Lung (tissue), 12 donors: Measurements from ENCODE around the gene HAUS2. TPM values are rescaled to one million over a fixed set of nuclear protein-coding genes. Genes with fewer than 3 reads are reported as not detected.

Experiments
- ATAC-seq: fragments of 200-7000 bp; cut with Tn5 transposase; one replicate; pipeline ENCODE4 v1.9.1; 2020; ENCODE audit warnings: moderate number of reproducible peaks; ENCODE audit not compliant: insufficient read depth, low FRiP score
- DNase-seq, 3 donors: peaks; one replicate each; pipeline ENCODE4 v3.0.0-alpha.2; 2013 to 2017
- H3K27ac ChIP-seq, 2 donors: one replicate each; pipeline ENCODE4 v1.5.1; 2013; ENCODE audit warnings: mild to moderate bottlenecking in 2 of 2, moderate library complexity in 2 of 2, control low read depth in 1 of 2, inconsistent platforms in 1 of 2, low read depth in 1 of 2, low read length in 1 of 2
- H3K27me3 ChIP-seq, 3 donors: one replicate each; pipeline ENCODE4 v1.5.1; 2013; ENCODE audit warnings: low read length in 2 of 3; ENCODE audit not compliant: control insufficient read depth in 3 of 3, insufficient read depth in 3 of 3
- H3K36me3 ChIP-seq, 4 donors: one replicate each; pipeline ENCODE4 v1.5.1; 2013; ENCODE audit warnings: low read length in 4 of 4, mild to moderate bottlenecking in 1 of 4, moderate library complexity in 1 of 4; ENCODE audit not compliant: control insufficient read depth in 4 of 4, insufficient read depth in 4 of 4
- H3K4me1 ChIP-seq, 5 donors: one replicate each; pipeline ENCODE4 v1.5.1; 2013; ENCODE audit warnings: low read length in 5 of 5, mild to moderate bottlenecking in 2 of 5, moderate library complexity in 1 of 5; ENCODE audit not compliant: control insufficient read depth in 5 of 5, insufficient read depth in 5 of 5
- H3K4me3 ChIP-seq: one replicate; pipeline ENCODE4 v1.5.1; 2013; ENCODE audit warnings: mild to moderate bottlenecking, control low read depth, moderate library complexity
- H3K9ac ChIP-seq, 2 donors: one replicate each; pipeline ENCODE4 v1.5.1; 2013; ENCODE audit warnings: low read length in 2 of 2, control low read depth in 1 of 2; ENCODE audit not compliant: insufficient read depth in 1 of 2
- H3K9me3 ChIP-seq, 4 donors: one replicate each; pipeline ENCODE4 v1.5.1; 2013; ENCODE audit warnings: low read length in 3 of 4, mild to moderate bottlenecking in 1 of 4, moderate library complexity in 1 of 4; ENCODE audit not compliant: control insufficient read depth in 4 of 4, insufficient read depth in 3 of 4
- WGBS, 2 donors: extraction: QIAGEN DNeasy Blood & Tissue Kit; methylation state at CpG; one replicate each; pipeline ENCODE4 v1.1.7; 2013; 5-methylcytosine and 5-hydroxymethylcytosine counted together
- polyA plus RNA-seq, 2 donors: library from polyadenylated mRNA; stranded (reverse); fragments of 200-250 nt; gene quantifications; one replicate each; pipeline ENCODE4 v1.2.1, GENCODE V29; 2013
- total RNA-seq, 2 donors: library from RNA; depleted of rRNA in 1 of 2; stranded (reverse); fragments of >200 nt in 1 of 2; gene quantifications; one replicate each; pipeline ENCODE4 v1.2.1, GENCODE V29; 2014 to 2021
- TF ChIP-seq, protein P1 (sequence below): IDR thresholded peaks from 2 replicates; pipeline ENCODE4 v1.5.1; 2012; ENCODE audit warnings: mild to moderate bottlenecking; ENCODE audit errors: control extremely low read depth, extremely low read depth
- donor health status: control.
- donor health status: control.
- donor health status: Bipolar disorder and iron deficiency.
- donor health status: healthy.
- donor health status: DM: yes; HTN: yes; CAD: no.

HAUS2 gene
- total and polyA plus RNA-seq, 4 donors: 12.9 to 32.3 (median 16.5) TPM

DNA sequence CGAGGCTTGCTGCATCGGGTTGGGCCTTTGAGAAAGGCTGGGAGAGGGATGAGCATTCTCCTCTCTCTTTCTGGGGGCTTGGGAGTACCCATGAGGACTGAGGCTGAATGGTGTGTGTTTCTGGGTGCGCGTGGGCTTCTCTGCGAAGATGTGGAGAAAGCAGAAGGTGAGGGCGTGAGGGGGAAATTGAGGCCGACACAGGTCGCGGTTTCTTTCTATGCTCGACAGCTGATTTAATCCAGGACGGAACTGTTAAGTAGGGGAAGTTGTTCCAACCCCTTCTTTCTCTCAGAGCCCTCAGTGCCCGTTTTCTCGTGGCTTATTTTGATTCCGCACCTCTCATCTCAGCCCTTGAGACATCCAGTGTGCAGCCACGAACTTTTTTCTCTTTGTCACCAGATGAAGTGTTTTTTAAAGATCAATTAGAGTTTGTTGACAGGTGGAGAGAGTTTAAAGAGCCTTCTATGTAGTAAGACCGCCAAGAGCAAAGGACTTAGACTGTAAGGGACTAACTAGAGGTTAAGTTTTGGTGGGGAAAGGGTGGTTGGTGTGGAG is 27.5 kb downstream of the HAUS2 start:
- DNase-seq: no peak
- ATAC-seq: no peak
- H3K4me3 ChIP-seq: peak overlapping the region; percentile 73
- TF ChIP-seq, protein P1, sequence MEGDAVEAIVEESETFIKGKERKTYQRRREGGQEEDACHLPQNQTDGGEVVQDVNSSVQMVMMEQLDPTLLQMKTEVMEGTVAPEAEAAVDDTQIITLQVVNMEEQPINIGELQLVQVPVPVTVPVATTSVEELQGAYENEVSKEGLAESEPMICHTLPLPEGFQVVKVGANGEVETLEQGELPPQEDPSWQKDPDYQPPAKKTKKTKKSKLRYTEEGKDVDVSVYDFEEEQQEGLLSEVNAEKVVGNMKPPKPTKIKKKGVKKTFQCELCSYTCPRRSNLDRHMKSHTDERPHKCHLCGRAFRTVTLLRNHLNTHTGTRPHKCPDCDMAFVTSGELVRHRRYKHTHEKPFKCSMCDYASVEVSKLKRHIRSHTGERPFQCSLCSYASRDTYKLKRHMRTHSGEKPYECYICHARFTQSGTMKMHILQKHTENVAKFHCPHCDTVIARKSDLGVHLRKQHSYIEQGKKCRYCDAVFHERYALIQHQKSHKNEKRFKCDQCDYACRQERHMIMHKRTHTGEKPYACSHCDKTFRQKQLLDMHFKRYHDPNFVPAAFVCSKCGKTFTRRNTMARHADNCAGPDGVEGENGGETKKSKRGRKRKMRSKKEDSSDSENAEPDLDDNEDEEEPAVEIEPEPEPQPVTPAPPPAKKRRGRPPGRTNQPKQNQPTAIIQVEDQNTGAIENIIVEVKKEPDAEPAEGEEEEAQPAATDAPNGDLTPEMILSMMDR: no peak
- H3K36me3 ChIP-seq: no peaks in the 10 kb centered on the region
- 5 to 7% methylated on average over 16 of the region's 16 CpGs for WGBS, 2 donors
- peak overlapping the region; percentile 88 to 92 for H3K27ac ChIP-seq
- no peaks in the 10 kb centered on the region for H3K9me3 ChIP-seq
- H3K4me1 ChIP-seq: peaks cover 2 to 27% (median 5%) of the 10 kb centered on the region in 5 donors
- H3K27me3 ChIP-seq: no peaks in the 10 kb centered on the region
- H3K9ac ChIP-seq: peak overlapping the region in 1 of 2 donors; percentile 79

DNA sequence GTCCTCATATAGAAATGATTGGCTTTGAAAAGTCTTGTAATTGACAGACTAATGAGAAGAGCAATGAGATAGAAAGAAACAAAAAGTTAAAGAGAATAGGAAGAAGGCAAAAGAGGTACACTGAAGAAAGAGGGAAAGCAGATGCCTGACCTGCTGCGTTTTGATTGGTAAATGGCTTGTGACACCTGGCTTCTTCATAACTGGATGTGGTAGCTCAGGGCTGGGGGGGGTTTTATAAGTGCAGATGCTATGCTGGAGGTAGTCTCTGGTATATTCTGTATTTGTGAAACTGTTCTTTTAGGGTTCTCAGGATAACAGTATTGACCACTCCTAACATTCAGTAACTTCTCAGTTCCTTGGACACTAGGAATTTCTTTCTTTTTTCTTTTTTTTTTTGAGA is 28.1 kb downstream of the HAUS2 start:
- TF ChIP-seq, protein P1: no peak
- H3K27ac ChIP-seq: no peak overlapping the region

DNA sequence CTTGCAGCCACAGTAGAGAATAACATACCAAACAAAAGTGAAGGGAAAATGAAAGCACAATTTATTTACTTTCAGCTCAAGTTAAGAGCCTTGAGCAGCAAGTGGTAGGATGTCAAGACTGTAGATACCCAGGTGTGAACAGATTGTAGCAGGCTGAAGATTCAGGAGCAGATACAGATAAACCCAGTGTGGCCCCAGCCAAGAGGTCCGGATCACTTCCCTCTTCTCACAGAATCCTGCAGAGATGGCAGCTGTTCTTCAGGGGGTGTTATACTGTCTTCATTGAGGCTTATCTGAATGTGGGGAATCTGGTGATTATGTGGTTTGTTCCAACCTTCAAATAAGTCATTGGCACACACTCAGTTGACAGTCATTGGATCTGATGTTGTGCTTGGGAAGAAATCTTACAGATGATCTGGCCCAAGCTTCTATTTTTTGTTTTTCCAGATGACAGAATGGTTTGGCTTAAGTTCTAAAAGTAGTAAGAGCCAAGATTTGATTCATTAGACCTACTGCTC is 28.9 kb downstream of the HAUS2 start:
- no peaks in the 10 kb centered on the region for H3K27me3 ChIP-seq
- peak overlapping the region; percentile 33 to 41 for H3K27ac ChIP-seq

More for the DNA sequence above, 28.1 kb downstream of the HAUS2 start:
- Histone ChIP-seq H3K4me3 (no peak overlapping the region), H3K9ac (no peak overlapping the region), H3K36me3 (no peaks in the 10 kb centered on the region), H3K4me1 (peaks cover 3 to 31% (median 6%) of the 10 kb centered on the region in 5 donors), H3K9me3 (no peaks in the 10 kb centered on the region), H3K27me3 (no peaks in the 10 kb centered on the region)
- ATAC-seq (no peak), DNase-seq (no peak)
- 67 to 85% methylated on average over 1 of the region's 1 CpG for WGBS, 2 donors

More for the DNA sequence above, 28.9 kb downstream of the HAUS2 start:
- WGBS, 2 donors: 4 to 21% methylated on average over 1 of the region's 1 CpG
- no peak for ATAC-seq
- H3K9me3 ChIP-seq: no peaks in the 10 kb centered on the region
- no peaks in the 10 kb centered on the region for H3K36me3 ChIP-seq
- peaks cover 4 to 35% (median 6%) of the 10 kb centered on the region in 5 donors for H3K4me1 ChIP-seq
- TF ChIP-seq, protein P1: no peak
- peak; percentile 62 to 96 (median 92) for DNase-seq
- no peak overlapping the region for H3K9ac ChIP-seq
- no peak overlapping the region for H3K4me3 ChIP-seq
